GM21717 (cell line): Measurements from ENCODE around the gene ARSG.
"Not testable (repeated sequence)": the region's sequence is repeated elsewhere in the genome, so short reads cannot be mapped to it uniquely, and the experiment has no call there.

Source experiments
- ATAC-seq: cut with Tn5 transposase; IDR thresholded peaks from one replicate; pipeline ENCODE4 v1.9.1; 2021; ENCODE audit warnings: mild to moderate bottlenecking, moderate library complexity; ENCODE audit not compliant: unreplicated experiment

ARSG gene

GRCh38 chr17:68368387-68368786, 77.1 kb downstream of the ARSG start:
- no peak for ATAC-seq

- no peak for ATAC-seq
These were observed 84.3 kb downstream of the ARSG start for GRCh38 chr17:68375566-68375965.

- ATAC-seq, result not testable (repeated sequence)
These were observed 84.9 kb downstream of the ARSG start for GRCh38 chr17:68376178-68376577.

GRCh38 chr17:68377771-68378267, 86.5 kb downstream of the ARSG start:
- ATAC-seq, result no peak

- ATAC-seq, result no peak
These were observed 87.2 kb downstream of the ARSG start for GRCh38 chr17:68378268-68379176.

- no peak for ATAC-seq
These were observed 87.8 kb downstream of the ARSG start for GRCh38 chr17:68379177-68379510.

GRCh38 chr17:68379692-68380677, 88.7 kb downstream of the ARSG start:
- ATAC-seq, result no peak

- ATAC-seq, result no peak
These were observed 90.0 kb downstream of the ARSG start for GRCh38 chr17:68381076-68381900.

- ATAC-seq, result no peak
These were observed 91.3 kb downstream of the ARSG start for GRCh38 chr17:68382582-68383085.

GRCh38 chr17:68383120-68383442, 91.8 kb downstream of the ARSG start:
- no peak for ATAC-seq

GRCh38 chr17:68383443-68384321, 92.4 kb downstream of the ARSG start:
- no peak for ATAC-seq

GRCh38 chr17:68384471-68384870, 93.2 kb downstream of the ARSG start:
- no peak for ATAC-seq

- no peak for ATAC-seq
These were observed 93.6 kb downstream of the ARSG start for GRCh38 chr17:68384941-68385340.

GRCh38 chr17:68385490-68386215, 94.4 kb downstream of the ARSG start:
- no peak for ATAC-seq

- no peak for ATAC-seq
These were observed 96.3 kb downstream of the ARSG start for GRCh38 chr17:68387435-68388218.

GRCh38 chr17:68389041-68389440, 97.7 kb downstream of the ARSG start:
- no peak for ATAC-seq

- ATAC-seq, result no peak
These were observed 99.7 kb downstream of the ARSG start for GRCh38 chr17:68390888-68391545.
